ENCODE data around the gene CGB5.

- TF ChIP-seq EZH2phosphoT487 (IDR thresholded peaks at IDR 0.05; ENCODE audit: insufficient read depth, low read depth) = no peak
- TF ChIP-seq EZH2 (IDR thresholded peaks at IDR 0.05; ENCODE audit: insufficient read depth, poor library complexity, severe bottlenecking) = no peak
Observed at GRCh38 chr19:49067554-49067953, 23.9 kb downstream of the CGB5 start.

All from GM23248 (cell line).